Neutrophil (primary cell): Measurements from ENCODE around the gene PTPRG.

Experiments
- H3K27ac ChIP-seq: fragments of 200-600 bp; sonication (generic); 2 replicates; pipeline ENCODE4 v1.5.1; 2016; ENCODE audit warnings: mild to moderate bottlenecking, moderate library complexity
- H3K27me3 ChIP-seq: fragments of 200-600 bp; sonication (generic); 2 replicates; pipeline ENCODE4 v1.6.0; 2016; ENCODE audit warnings: mild to moderate bottlenecking
- H3K36me3 ChIP-seq: fragments of 200-600 bp; sonication (generic); 2 replicates; pipeline ENCODE4 v1.5.1; 2017
- H3K4me1 ChIP-seq, 2 experiments: fragments of 200-600 bp in 1 of 2; sonication (generic) in 1 of 2; 1 replicate in 1 of 2; 2 replicates in 1 of 2; pipeline versions ENCODE4 v1.5.1 to v1.6.1; 2013 to 2016; ENCODE audit warnings: low read depth in 1 of 2, low read length in 1 of 2, mild to moderate bottlenecking in 1 of 2, moderate library complexity in 1 of 2; ENCODE audit not compliant: control insufficient read depth in 1 of 2, insufficient read depth in 1 of 2
- H3K4me3 ChIP-seq, 2 experiments: fragments of 200-600 bp in 1 of 2; sonication (generic) in 1 of 2; 1 replicate in 1 of 2; 2 replicates in 1 of 2; pipeline ENCODE4 v1.5.1; 2013 to 2016; ENCODE audit warnings: low read depth in 1 of 2, low read length in 1 of 2, mild to moderate bottlenecking in 1 of 2, moderate library complexity in 1 of 2
- H3K9me3 ChIP-seq: fragments of 200-600 bp; sonication (generic); 2 replicates; pipeline ENCODE4 v1.5.1; 2016
- CTCF ChIP-seq: fragments of 200-600 bp; sonication (generic); IDR thresholded peaks from 2 replicates; pipeline ENCODE4 v1.5.1; 2016; ENCODE audit warnings: antibody characterized with exemption

The PTPRG gene

GRCh38 chr3:62252438-62253157 is 691.2 kb downstream of the PTPRG start:
- Histone ChIP-seq H3K4me1 (no peaks in the 10 kb centered on the region), H3K9me3 (no peaks in the 10 kb centered on the region), H3K27me3 (no peaks in the 10 kb centered on the region), H3K27ac (no peak overlapping the region), H3K36me3 (no peaks in the 10 kb centered on the region), H3K4me3 (no peak overlapping the region)
- TF ChIP-seq CTCF = no peak

DNA sequence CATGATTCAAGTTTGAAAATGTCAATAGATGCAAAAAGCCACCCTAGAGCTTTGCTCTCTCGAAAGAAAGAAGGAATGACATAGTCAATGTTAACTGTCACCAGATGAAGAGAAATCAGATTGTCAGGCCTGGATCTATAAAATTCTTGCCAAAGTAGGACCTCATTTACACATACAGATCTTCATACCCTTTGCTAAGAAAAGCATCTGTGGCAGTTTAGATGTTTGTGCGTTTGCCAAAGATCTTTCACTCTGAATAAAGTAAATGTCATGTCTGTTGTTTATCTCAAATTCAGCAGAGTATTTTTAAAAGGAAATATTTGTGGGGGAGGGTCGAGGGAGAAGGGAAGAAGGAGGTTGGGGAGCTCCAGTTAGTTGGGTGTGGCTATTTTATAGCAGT is 692.6 kb downstream of the PTPRG start:
- no peaks in the 10 kb centered on the region for H3K4me1 ChIP-seq

GRCh38 chr3:62255758-62256157 is 694.4 kb downstream of the PTPRG start:
- no peak overlapping the region for H3K27ac ChIP-seq
- no peak for TF ChIP-seq CTCF
- H3K4me1 ChIP-seq = no peaks in the 10 kb centered on the region
- H3K27me3 ChIP-seq = no peaks in the 10 kb centered on the region
- H3K36me3 ChIP-seq = no peaks in the 10 kb centered on the region
- no peaks in the 10 kb centered on the region for H3K9me3 ChIP-seq
- no peak overlapping the region for H3K4me3 ChIP-seq

More for the DNA sequence above, 692.6 kb downstream of the PTPRG start:
- no peak for TF ChIP-seq CTCF
- Histone ChIP-seq H3K27me3 (no peaks in the 10 kb centered on the region), H3K36me3 (no peaks in the 10 kb centered on the region), H3K27ac (no peak overlapping the region), H3K4me3 (no peak overlapping the region), H3K9me3 (no peaks in the 10 kb centered on the region)

- no peak for TF ChIP-seq CTCF
- Histone ChIP-seq H3K27ac (no peak overlapping the region), H3K36me3 (no peaks in the 10 kb centered on the region), H3K27me3 (no peaks in the 10 kb centered on the region), H3K4me3 (no peak overlapping the region), H3K9me3 (no peaks in the 10 kb centered on the region), H3K4me1 (no peaks in the 10 kb centered on the region)
These were observed 698.6 kb downstream of the PTPRG start for GRCh38 chr3:62259924-62260323.

- no peak overlapping the region for H3K27ac ChIP-seq
- TF ChIP-seq CTCF = no peak
- H3K4me3 ChIP-seq = no peak overlapping the region
- H3K4me1 ChIP-seq = no peaks in the 10 kb centered on the region
- H3K36me3 ChIP-seq = no peaks in the 10 kb centered on the region
- no peaks in the 10 kb centered on the region for H3K9me3 ChIP-seq
- no peaks in the 10 kb centered on the region for H3K27me3 ChIP-seq
These were observed 699.3 kb downstream of the PTPRG start for GRCh38 chr3:62260655-62261054.
